HG03039 (cell line): ENCODE measurements around the gene SNCB.

ENCODE experiments used
- ATAC-seq: cut with Tn5 transposase; IDR thresholded peaks from one replicate; pipeline ENCODE4 v1.9.1; 2021; ENCODE audit warnings: mild to moderate bottlenecking, moderate library complexity; ENCODE audit not compliant: unreplicated experiment

SNCB gene

DNA sequence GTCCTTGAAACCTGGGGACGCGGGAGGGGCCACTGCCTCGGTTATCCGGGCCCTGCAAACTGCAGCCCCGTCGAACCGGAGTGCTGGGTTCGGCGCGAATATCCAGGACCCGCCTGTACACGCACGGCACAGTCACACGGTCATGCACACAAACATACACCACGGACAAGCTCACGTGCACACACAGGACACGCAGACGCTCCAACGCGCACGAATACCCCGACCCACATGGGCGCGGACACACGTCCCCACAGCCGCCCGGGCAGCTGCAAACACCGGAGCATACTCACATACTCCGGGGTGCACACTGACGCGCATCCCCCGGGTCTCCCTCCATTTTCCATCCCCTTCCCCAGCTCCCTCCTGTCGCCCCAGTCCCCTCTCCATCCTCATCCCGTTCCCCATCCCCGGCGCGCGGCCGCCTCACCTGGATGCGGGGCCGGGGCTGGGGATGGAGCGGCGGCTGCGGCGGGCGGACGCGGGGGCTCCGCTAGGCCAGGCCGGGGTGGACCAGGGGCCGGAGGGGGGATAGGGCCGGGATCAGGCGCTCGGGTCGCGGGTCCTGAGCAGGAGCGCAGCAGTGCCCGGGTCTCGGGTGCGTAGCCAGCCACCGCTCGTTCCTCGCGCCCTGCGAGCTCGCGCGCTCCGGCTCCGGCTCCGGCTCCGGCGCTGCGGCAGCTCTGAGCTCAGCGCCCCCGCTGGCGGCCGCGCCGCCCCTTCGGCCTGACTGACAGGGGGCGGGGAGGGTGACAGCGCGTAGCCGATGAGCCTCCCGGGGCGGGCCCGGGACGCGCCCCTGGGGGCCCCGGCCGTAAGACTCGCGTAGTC, at the start of gene SNCB, which contains the start of gene EIF4E1B:
Gene SNCB (minus strand): TSS at position 682 of the 828 bp plus-strand sequence. CDS start 880 bp downstream, outside the sequence.
Gene EIF4E1B (plus strand): TSS at position 823 of the 828 bp plus-strand sequence. CDS start 12,113 bp downstream, outside the sequence.
- ATAC-seq = no peak

DNA sequence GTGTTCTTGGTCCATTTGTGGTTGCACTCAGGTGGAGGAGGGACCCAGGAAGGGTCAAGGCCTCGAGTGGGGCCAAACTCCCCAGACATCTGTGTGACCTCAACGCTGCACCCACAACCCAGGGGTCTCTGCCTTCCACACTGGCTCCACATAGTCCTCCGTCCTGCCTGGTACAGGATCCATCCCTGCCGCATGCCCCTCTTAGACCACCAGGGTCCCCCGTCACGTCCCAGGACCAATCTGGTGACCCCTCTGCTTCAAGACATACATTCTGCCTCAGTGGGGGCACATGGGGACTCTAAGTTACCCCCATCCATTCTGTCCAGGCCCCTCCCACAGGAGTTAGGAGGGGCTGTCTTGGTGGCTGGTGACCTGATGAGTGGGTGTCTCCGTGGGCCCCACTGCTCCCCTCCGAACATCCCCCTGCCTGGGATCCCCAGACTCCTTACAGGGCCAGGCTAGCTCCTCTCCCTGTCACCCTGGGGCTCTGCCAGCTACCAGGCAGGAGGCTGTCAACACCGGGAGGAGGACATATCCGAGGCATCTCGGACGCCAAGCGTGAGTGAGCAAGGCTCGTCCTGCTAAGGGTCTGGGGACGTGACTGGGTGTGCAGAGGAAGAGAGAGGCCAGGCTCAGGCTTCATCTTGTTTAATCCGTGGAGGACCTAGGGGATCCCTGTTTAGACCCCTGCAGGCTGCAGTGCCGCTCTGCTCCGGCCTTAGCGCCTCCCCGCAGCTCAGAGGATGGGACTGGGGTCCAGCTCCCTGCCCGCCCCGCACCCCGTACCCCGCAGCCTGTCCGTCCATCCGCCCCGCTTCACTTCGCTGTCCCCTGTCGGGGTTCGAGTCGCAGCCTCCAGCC, 49.3 kb upstream of the SNCB start:
- ATAC-seq = no peak

DNA sequence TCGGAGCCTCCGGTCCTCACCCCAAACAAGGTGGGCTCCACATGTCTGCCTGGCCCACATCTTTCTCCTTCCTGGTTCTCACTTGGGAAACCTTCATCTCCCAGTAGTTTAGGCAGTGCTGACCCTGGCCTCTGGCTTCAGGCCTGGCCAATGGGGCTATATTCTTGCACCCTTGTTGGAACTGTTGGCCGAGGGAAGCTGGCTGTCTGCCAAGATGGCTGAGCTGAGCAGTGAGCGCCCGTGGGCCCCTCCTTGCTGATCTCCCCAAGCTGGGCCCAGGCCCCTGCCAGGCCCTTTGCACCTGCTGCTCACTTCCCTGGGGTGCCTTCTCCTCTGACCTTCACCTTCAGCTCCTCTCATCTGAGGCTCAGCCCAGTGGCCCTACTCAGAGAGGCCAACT, 48.2 kb upstream of the SNCB start:
- no peak for ATAC-seq

DNA sequence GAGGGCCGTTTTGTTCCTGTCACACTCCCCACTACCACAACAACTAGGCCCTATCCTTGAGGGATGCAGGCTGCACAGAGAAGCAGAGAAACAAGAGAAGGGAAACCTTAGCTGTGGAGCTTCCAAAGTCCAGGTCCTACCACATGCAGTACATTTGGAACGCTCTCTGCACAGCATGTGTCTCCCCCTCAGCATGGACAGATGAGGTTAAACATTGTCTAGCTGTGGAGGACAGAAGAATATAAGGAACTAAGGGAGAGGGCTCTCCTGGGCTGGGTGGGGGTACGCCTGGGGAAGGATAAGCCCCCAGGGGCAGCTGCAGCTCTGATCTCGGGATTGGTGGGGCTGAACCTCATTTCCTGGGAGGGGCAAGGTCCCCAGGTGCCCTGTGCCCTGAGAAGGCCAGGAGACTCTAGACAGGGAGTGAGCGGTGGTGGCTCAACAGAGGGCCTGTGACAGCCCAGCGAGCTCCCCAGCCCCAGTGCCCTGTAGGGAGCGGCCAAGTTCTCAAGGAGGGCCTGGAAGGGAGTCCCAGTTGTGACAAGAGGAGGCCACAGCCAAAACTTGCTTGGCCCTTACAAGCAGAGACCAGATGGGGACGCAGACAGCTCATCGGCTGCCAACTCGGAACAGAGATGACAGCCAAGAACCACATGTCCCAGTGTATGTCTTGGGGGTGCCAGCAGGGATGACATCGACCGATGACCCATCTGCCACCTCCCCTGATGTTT, 47.0 kb upstream of the SNCB start:
- no peak for ATAC-seq

DNA sequence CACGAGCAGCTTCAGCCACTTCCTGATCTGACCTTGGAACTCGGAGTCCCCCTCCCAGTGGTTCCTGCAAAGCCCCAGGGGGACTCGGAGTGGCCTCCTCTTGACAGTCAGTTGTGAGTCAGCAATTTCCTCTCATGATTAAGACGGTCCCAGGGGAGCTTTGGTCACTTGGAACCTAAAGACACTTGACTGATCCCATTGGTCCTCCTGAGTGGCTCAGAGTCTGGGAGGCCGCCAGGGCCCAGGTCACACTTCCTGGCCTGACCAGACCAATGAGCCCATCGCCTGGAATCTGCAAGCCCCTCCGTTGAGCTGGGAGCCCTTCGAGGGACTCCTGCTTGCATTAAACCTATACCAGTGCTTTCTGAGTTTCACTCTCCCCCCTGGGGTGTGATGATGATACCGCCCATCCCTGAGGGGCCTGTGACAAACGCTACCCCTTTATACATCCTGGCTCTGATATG, 46.1 kb upstream of the SNCB start:
- no peak for ATAC-seq

DNA sequence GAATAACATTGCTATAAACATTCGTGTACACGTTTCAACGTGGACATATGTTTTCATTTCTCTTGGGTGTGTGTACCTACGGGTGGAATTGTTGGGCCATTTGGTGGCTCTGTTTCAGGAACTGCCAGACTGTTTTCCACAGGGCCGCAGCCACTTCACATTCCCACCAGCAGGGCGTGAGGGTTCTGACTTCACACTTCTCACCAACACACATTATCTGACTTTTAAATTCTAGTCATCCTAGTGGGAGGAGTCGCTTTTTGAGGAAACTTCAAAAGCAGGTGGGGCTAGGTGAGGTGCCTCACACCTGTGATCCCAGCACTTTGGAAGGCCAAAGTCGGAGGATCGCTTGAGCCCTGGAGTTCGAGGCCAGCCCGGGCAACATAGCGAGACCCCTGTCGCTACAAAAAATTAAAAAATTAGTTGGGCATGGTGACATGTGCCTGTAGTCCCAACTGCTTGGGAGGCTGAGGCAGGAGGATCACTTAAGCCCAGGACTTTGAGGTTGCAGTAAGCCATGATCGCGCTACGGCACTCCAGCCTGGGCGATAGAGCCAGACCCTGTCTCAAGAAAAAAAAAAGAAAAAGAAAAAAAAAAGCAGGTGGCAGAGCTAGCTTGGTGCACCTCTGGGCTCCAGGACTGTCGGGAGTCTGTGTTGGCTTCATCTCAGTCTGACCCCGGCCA, 45.5 kb upstream of the SNCB start:
- no peak for ATAC-seq

DNA sequence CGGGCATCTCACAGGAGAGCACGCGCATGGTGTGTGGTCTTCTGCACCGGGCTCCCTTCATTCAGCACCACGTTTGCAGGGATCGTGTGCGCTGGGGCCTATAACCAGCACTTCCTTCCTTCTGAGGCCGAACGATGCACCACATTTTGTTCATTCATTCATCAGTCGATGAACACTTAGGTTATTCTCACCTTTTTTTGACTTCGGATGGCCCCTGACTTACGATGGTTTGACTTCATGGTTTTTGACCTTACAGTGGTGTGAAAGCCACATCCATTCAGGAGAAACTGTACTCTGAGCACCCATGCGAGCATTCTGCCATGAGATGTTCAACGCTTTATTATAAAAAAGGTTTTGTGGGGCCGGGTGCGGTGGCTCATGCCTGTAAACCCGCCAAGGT, 44.5 kb upstream of the SNCB start:
- no peak for ATAC-seq

DNA sequence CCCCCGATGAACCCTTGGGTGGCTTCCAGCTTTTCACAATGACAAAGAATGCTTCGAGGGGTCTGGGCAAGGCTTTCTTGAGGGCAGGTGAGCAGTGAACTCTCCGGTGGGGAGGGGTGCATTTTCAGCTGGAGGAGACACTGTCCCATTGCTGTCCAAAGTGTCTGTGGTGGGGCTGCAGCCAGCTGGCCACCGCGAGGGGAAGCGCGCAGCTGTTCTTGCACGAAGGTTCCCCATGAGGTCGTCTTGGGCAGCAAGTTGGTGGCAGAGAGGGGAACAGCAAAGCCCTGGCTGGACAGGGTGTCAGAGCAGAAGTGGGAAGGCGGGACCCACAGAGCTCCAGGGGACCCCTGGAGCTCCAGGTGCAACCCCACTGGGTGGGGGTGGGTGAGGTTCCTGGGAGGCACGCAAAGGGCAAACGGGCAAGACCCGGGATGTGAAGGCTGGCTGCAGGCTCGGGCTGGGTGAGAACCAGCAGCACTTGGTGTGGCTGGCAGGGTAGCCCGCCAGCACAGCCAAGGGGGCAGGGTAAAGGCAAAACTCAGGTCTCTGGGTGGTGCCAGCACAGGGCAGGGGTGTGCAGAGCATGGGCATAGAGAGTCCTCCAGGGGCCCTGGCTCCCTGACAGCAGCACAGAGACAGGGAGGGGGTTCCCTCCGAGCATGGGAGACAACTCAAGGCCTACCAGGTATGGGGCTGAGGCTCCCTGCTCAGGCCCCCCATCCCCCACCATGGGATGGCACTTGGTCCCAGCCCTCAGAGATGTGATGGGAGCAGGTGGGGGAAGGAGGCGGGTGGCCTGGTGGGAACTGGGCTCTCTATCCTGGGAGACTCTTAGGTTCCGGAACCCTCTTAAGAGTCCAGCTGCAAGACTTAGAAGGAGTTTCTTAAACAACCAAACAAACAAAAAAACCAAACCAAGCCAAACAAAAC, 43.6 kb upstream of the SNCB start:
- no peak for ATAC-seq

DNA sequence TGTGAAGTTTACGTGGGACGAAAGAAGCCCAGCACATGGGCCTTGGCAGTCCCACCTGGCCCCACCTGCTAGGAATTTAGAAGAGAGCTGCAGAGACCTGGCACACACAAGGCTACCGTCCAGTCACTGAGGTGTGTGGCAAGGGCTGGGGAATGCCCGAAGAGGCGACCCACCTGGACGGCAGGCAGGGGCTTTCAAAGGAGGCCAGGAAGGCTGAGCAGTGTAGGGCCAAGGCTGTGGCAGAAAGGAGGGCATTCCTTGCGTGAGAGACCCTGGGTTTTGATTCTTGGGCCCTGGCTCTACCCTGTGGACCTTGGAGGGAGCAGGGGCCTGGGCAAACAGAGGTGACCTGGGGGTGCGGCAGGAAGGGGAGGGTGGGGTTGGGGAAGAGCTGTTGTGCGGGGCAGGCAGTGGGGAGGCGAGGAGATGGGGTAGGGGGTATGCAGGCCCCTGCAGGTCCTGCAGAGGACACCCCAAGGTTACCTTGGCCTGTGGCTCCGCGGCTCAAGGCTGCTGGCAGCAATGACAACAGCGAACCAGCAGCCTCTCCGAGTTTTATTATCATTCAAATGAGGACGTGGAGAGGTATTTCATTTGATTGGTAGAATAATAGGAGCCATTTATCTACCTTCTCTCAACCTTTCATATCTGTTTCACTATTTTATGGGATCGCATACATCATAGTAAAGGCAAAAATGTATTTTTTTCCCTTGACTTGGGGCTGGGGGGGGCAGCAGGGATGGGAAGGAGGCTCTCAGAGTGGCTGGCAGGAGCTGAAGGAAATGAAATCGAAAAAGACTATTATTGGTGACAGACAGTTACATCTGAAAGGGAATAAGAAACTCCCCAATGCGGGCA, 41.8 kb upstream of the SNCB start:
- ATAC-seq = no peak

DNA sequence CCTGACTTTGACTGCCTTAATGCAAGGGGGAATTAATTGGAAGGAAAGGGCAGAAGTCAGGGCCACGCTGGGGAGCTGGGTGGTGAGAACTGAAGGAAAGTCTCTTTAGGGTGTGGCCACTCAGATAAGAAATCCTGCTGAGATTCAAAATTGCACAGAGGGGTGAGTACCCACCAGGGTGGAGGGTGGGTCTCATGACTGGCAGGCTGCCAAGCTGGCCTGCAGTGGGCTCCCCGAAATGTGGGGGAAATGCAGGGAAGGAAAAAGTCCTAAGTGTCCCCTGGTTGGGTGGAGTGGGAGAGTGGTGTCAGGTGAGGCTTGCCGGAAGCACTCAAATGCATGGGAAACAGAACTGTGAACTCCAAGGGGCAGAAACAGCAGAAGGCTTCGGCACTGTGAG, 41.1 kb upstream of the SNCB start:
- ATAC-seq = no peak

DNA sequence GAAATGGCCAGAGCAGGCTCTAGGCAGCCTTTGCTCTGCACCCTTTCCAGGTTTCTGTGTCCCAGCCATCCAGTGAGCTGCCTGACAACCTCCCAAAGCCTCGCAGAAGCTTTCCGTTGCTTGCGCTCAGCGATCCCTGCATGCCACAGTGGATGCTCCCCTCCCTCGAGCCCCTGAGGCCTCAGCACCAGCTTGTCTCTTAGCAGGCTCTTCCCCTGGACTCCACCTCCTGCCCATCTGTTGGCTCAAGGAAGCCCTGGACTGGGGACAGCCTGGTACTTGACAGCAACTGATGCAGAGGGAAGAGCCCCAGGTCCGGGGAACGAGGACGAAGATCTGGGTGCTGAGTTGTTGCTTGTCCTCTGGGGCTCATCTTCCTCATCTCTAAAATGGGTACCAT, 40.1 kb upstream of the SNCB start:
- no peak for ATAC-seq

DNA sequence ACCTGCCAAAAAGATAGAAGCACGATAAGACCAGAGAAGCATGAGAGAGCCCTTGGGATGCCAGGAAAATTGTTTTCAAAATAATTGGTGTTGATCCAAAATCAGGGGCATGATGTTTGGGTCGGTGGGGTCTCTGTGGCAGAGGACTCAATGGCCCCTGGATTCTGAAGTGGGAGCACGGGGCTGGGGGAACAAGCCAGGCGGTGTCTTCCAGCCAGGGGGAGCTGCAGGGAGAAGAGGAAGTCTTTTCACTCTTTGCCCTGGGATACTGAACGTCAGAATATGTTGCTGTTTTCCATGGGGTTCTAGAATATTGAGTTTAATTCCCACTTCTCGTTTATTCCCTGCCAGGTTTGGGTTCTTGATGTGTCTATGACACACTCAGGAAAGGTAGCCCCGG, 37.3 kb upstream of the SNCB start:
- ATAC-seq = no peak

DNA sequence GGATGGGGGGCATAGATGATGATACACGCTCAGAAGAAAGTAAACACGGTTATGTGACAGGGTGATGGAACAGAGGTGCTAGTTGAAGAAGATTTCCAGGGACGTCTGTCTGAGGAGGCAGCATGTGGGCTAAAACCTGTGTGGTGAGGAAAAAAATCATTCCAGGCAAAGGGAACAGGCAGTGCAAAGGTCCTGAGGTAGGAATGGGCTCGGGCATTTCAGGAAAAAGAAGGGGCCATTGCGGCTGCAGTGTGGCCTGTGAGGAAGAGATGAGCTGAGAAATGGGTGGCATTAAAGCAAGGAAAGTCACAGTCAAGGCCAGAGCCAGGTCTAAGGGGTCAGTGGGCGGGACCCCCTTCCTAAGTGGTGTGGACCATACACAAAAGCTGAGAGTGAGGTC, 35.2 kb upstream of the SNCB start:
- ATAC-seq = no peak

DNA sequence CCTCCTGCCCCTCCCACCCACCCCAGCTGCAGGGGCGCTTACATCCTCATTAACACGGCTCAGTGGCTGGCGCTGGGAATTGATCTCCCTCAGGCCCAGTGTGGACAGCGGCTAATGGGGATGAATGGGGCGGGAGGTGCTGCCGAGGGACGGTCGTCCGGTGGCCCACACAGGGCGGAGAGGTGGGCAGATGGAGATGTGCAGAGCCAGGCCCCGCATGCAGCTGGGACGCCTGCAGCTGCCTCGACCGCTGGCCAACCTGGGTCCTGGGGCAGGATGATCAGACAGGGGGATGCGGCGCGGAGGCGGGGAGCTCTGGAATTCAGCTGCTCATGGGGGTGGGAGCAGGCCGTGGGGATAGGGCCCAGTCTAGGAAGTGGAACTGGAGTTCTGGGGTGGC, 34.6 kb upstream of the SNCB start:
- no peak for ATAC-seq

DNA sequence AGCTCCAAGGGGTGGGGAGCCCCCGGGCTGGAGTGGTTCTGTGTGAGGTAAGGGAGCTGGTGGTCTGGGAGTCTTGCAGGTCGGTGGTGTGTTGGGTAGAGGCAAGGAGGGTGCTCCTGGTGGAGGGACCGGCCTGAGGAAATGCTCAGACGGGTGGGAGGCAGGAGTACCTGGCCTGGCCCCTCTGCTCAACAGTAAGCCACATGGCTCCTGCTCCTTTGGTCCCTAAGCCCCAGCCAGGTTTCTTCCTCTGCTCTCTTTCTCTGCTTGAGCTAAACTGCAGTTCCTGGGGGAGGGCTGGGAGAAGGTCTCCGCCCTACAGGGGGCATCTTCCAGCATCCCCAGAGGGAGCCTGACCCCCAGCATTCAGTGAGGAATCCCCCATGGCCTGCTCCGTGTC, 34.1 kb upstream of the SNCB start:
- no peak for ATAC-seq

DNA sequence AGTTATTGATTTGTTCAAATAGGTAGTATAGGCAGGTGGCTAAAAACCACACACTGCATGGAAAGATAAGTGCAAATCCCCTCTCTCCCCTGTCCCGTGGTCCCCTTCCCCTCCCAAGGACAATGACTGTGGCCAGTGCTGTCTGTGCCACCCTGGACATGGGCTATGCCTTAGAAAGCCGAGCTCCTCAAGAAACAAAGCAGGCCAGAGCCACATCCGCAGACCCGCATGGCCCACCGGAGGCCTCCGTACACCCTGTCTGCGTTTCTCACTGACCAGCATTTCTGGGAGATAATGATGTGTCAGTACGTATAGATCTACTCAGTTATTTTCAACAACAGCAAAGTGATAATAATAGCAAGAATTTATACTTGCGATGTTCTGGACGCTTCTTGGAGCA, 33.2 kb upstream of the SNCB start:
- no peak for ATAC-seq

DNA sequence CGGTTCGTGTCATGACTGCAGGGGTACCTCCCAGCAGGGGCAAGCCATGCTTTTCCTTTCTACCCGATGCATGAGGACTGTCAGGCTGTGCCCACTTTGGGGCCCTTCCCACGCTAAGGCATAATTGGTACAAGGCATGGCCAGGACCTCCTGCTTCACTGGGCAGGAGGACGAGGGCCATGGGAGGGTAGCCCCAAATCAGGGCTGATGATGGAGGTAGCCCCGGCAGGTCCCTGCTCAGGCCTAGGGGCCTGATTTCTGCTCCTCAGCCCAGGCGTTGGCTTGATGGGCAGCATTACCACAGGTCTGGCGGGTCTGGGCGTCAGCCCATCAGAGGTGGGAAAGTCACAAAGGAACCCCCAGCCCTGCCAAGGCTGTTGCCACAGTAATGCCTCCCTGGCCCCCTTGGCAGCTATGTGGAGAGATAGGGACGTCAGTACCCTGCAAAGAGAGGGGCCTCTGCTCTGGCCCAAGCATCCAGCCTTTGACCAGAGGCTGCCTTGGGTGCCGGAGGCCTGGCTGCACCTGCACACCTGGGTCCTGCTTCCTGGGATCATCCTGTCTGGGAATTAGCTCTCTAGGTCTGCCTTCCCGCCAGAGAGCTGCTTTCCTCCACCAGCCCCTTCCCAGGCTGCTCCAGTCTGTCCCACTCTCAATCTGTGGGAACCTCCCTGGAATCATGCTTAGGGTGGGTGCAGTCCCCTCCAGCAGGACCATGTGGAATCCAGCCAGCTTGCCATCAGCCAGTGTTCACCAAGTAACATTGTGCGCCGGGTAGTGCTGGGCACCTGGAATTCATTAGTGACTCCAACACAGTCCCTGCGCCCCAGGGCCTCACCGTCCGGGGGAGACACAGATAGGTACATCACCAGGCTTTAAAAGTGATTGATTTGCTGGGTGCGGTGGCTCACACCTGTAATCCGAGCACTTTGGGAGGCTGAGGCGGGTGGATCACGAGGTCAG, 32.3 kb upstream of the SNCB start:
- ATAC-seq = no peak
